G401 (cell line): ENCODE data around the gene CCDC171. TPM values are rescaled to one million over a fixed set of nuclear protein-coding genes. Genes with fewer than 3 reads are reported as not detected.

Experiments
- DNase-seq: peaks from one replicate; pipeline ENCODE4 v3.0.0-alpha.2; 2015; ENCODE audit warnings: low spot score
- in situ Hi-C: cut with HindIII; loops from 2 replicates; pipeline ENCODE4 v1.10.0; 2016; ENCODE audit warnings: low sequenced_read_pairs, mixed read lengths
- total RNA-seq: library from RNA; depleted of rRNA; stranded (reverse); fragments of >200 nt; shearing (Covaris generic); gene quantifications from 2 replicates; pipeline ENCODE4 v1.2.3, GENCODE V29; 2014

The CCDC171 gene
- total RNA-seq, 1 experiment from 2014 or later = 2.4 TPM

GRCh38 chr9:15936306-15936921, 383.6 kb downstream of the CCDC171 start:
- no peak for DNase-seq

GRCh38 chr9:15942831-15943424, 390.1 kb downstream of the CCDC171 start:
- in situ Hi-C loops = no loop called here
- DNase-seq = no peak

More at GRCh38 chr9:15936306-15936921, 383.6 kb downstream of the CCDC171 start:
- in situ Hi-C loops = no loop called here

- DNase-seq = no peak
- in situ Hi-C loops = no loop called here
These were observed 391.5 kb downstream of the CCDC171 start for GRCh38 chr9:15944341-15944740.

- in situ Hi-C loops = no loop called here
- DNase-seq = no peak
These were observed 406.8 kb downstream of the CCDC171 start for GRCh38 chr9:15959663-15960062.

GRCh38 chr9:15961217-15961616, 408.4 kb downstream of the CCDC171 start:
- in situ Hi-C loops = no loop called here
- DNase-seq = no peak

GRCh38 chr9:15965246-15965745, 412.5 kb downstream of the CCDC171 start:
- in situ Hi-C loops = no loop called here

GRCh38 chr9:15966471-15966870, 413.6 kb downstream of the CCDC171 start:
- in situ Hi-C loops = no loop called here
- no peak for DNase-seq

More at GRCh38 chr9:15965246-15965745, 412.5 kb downstream of the CCDC171 start:
- no peak for DNase-seq

- no peak for DNase-seq
- in situ Hi-C loops = no loop called here
These were observed 414.2 kb downstream of the CCDC171 start for GRCh38 chr9:15967068-15967467.

- in situ Hi-C loops = no loop called here
- no peak for DNase-seq
These were observed 419.9 kb downstream of the CCDC171 start for GRCh38 chr9:15972760-15973159.

- in situ Hi-C loops = no loop called here
- DNase-seq = no peak
These were observed 422.4 kb downstream of the CCDC171 start for GRCh38 chr9:15975101-15975778.

- DNase-seq = no peak
- in situ Hi-C loops = no loop called here
These were observed 424.6 kb downstream of the CCDC171 start for GRCh38 chr9:15977438-15977837.

GRCh38 chr9:15982182-15982581, 429.3 kb downstream of the CCDC171 start:
- DNase-seq = no peak
- in situ Hi-C loops = no loop called here

GRCh38 chr9:15999422-16000339, 446.8 kb downstream of the CCDC171 start:
- DNase-seq = no peak
- in situ Hi-C loops = no loop called here

- in situ Hi-C loops = no loop called here
- no peak for DNase-seq
These were observed 448.0 kb downstream of the CCDC171 start for GRCh38 chr9:16000811-16001210.

- DNase-seq = no peak
- in situ Hi-C loops = no loop called here
These were observed 449.0 kb downstream of the CCDC171 start for GRCh38 chr9:16001856-16002255.

GRCh38 chr9:16002816-16003215, 450.0 kb downstream of the CCDC171 start:
- in situ Hi-C loops = no loop called here
- DNase-seq = no peak

GRCh38 chr9:16003785-16004184, 450.9 kb downstream of the CCDC171 start:
- no peak for DNase-seq
- in situ Hi-C loops = no loop called here

GRCh38 chr9:16004613-16005012, 451.8 kb downstream of the CCDC171 start:
- in situ Hi-C loops = no loop called here

GRCh38 chr9:16010221-16010620, 457.4 kb downstream of the CCDC171 start:
- in situ Hi-C loops = no loop called here
- DNase-seq = no peak

More at GRCh38 chr9:16004613-16005012, 451.8 kb downstream of the CCDC171 start:
- DNase-seq = no peak
